Effector CD8-positive, alpha-beta T cell (primary cell): ENCODE data around the gene LLGL2.
"Not testable (repeated sequence)": the region's sequence is repeated elsewhere in the genome, so short reads cannot be mapped to it uniquely, and the experiment has no call there.

Experiments
- DNase-seq: peaks from one replicate; lab custom pipeline; 2025; lab: John Stamatoyannopoulos, UW
- total RNA-seq, 4 experiments: gene quantifications; one replicate each; lab custom pipeline; 2026; lab: John Stamatoyannopoulos, UW

Gene LLGL2
- 40.6 to 126 (median 88.4) reads per million in 4 experiments for total RNA-seq

- peak; percentile 78 for DNase-seq
Observed at GRCh38 chr17:75524970-75525805, at the start of gene LLGL2. TSS of gene LLGL2 (plus strand) at chr17:75525697. CDS start at chr17:75543427, 17,730 bp downstream.

- DNase-seq: no peak
Observed at GRCh38 chr17:75475851-75476250, 49.6 kb upstream of the LLGL2 start.

- no peak for DNase-seq
Observed at GRCh38 chr17:75476271-75476671, 49.2 kb upstream of the LLGL2 start.

GRCh38 chr17:75476752-75477489 lies 48.6 kb upstream of the LLGL2 start:
- DNase-seq: no peak

GRCh38 chr17:75477490-75477862 lies 48.0 kb upstream of the LLGL2 start:
- not testable (repeated sequence) for DNase-seq

- DNase-seq: no peak
Observed at GRCh38 chr17:75478508-75478907, 47.0 kb upstream of the LLGL2 start.

- DNase-seq: no peak
Observed at GRCh38 chr17:75480281-75480680, 45.2 kb upstream of the LLGL2 start.

- no peak for DNase-seq
Observed at GRCh38 chr17:75481194-75482068, 44.1 kb upstream of the LLGL2 start.

GRCh38 chr17:75482098-75482942 lies 43.2 kb upstream of the LLGL2 start:
- no peak for DNase-seq

- DNase-seq: no peak
Observed at GRCh38 chr17:75485688-75486087, 39.8 kb upstream of the LLGL2 start.

- DNase-seq: no peak
Observed at GRCh38 chr17:75486151-75486550, 39.3 kb upstream of the LLGL2 start.

GRCh38 chr17:75486951-75487350 lies 38.5 kb upstream of the LLGL2 start:
- DNase-seq: no peak

GRCh38 chr17:75487351-75488070 lies 38.0 kb upstream of the LLGL2 start:
- DNase-seq: peak; percentile 7

GRCh38 chr17:75488693-75489510 lies 36.6 kb upstream of the LLGL2 start:
- no peak for DNase-seq

GRCh38 chr17:75489511-75489955 lies 36.0 kb upstream of the LLGL2 start:
- no peak for DNase-seq

- no peak for DNase-seq
Observed at GRCh38 chr17:75490173-75490743, 35.2 kb upstream of the LLGL2 start.

GRCh38 chr17:75490953-75491649 lies 34.4 kb upstream of the LLGL2 start:
- DNase-seq: no peak

- no peak for DNase-seq
Observed at GRCh38 chr17:75491680-75492079, 33.8 kb upstream of the LLGL2 start.
